Endothelial cell of umbilical vein (primary cell): ENCODE results near the gene CNP. TPM values are rescaled to one million over a fixed set of nuclear protein-coding genes. Genes with fewer than 3 reads are reported as not detected.

Experiments used
- BruUV-seq: library from RNA; stranded (reverse); fragments of 400-500 nt; replicated peaks from 2 replicates; lab custom pipeline; 2021; lab: Mats Ljungman, UMichigan
- CTCF ChIA-PET: fragments of 300-600, 350-600 bp; sonication (Branson Sonifier 250); formaldehyde crosslinking; loops from one replicate; lab custom pipeline; 2021; ENCODE audit warnings: antibody characterized with exemption, inconsistent platforms; lab: Charles Lee
- POLR2A ChIA-PET: fragments of 300-600, 350-600 bp; sonication (Branson Sonifier 250); formaldehyde crosslinking; loops from one replicate; lab custom pipeline; 2021; ENCODE audit warnings: antibody characterized with exemption, inconsistent platforms; lab: Charles Lee
- DNase-seq: peaks from one replicate; pipeline ENCODE4 v3.0.0-alpha.2; 2011; ENCODE audit warnings: low read depth, low spot score
- FAIRE-seq: peaks from 2 replicates; lab custom pipeline; 2011; peaks lifted over from hg19 to GRCh38; lab: Jason Lieb, UNC
- H2AFZ ChIP-seq: 2 replicates; pipeline ENCODE4 v1.6.0; 2012; ENCODE audit warnings: low read depth, low read length, control low read depth, inconsistent platforms
- H3K27ac ChIP-seq: 2 replicates; pipeline ENCODE4 v1.5.1; 2011; ENCODE audit warnings: low read depth, mild to moderate bottlenecking, control low read depth, low read length, moderate library complexity; ENCODE audit not compliant: insufficient read depth
- H3K27me3 ChIP-seq, 2 experiments: 2 replicates each; pipeline versions ENCODE4 v1.6.0 to v1.6.1; 2011; ENCODE audit warnings: low read length in 2 of 2, mixed read lengths in 1 of 2; ENCODE audit not compliant: control insufficient read depth in 2 of 2, insufficient read depth in 2 of 2
- H3K36me3 ChIP-seq, 2 experiments: 2 replicates in 1 of 2; 3 replicates in 1 of 2; pipeline ENCODE4 v1.5.1; 2011; ENCODE audit warnings: low read length in 2 of 2, mild to moderate bottlenecking in 1 of 2, moderate library complexity in 1 of 2; ENCODE audit not compliant: control insufficient read depth in 2 of 2, insufficient read depth in 2 of 2; ENCODE audit errors: extremely low read depth in 1 of 2
- H3K4me1 ChIP-seq: 3 replicates; pipeline ENCODE4 v1.5.1; 2011; ENCODE audit warnings: mild to moderate bottlenecking, low read length; ENCODE audit not compliant: control insufficient read depth, insufficient read depth; ENCODE audit errors: extremely low read depth
- H3K4me2 ChIP-seq: 2 replicates; pipeline ENCODE4 v1.6.1; 2011; ENCODE audit warnings: low read length, control low read depth, mixed read lengths; ENCODE audit not compliant: insufficient read depth
- H3K4me3 ChIP-seq, 3 experiments: fragments of 200-600 bp in 1 of 3; sonication (generic), shearing (Covaris generic) in 1 of 3; replicated peaks in 1 of 3; 2 replicates each; pipeline ENCODE4 v1.5.1; 2011 to 2016; ENCODE audit warnings: control low read depth in 3 of 3, low read length in 3 of 3, mild to moderate bottlenecking in 2 of 3, inconsistent platforms in 1 of 3, low read depth in 1 of 3, moderate library complexity in 1 of 3; ENCODE audit not compliant: insufficient read depth in 1 of 3
- H3K79me2 ChIP-seq: 2 replicates; pipeline ENCODE4 v1.6.0; 2012; ENCODE audit warnings: low read length, inconsistent platforms; ENCODE audit not compliant: control insufficient read depth, insufficient read depth
- H3K9ac ChIP-seq: replicated peaks from 2 replicates; pipeline ENCODE3; 2011; ENCODE audit warnings: low read length, control low read depth; ENCODE audit not compliant: insufficient read depth; ENCODE audit errors: extremely low read depth
- H3K9me1 ChIP-seq: replicated peaks from 3 replicates; pipeline ENCODE4 v1.6.0; 2011; ENCODE audit warnings: mild to moderate bottlenecking, low read length; ENCODE audit not compliant: control insufficient read depth, insufficient read depth; ENCODE audit errors: extremely low read depth
- H3K9me3 ChIP-seq: replicated peaks from 2 replicates; pipeline ENCODE4 v1.5.1; 2012; ENCODE audit warnings: low read length, inconsistent platforms; ENCODE audit not compliant: control insufficient read depth, insufficient read depth
- H4K20me1 ChIP-seq: replicated peaks from 2 replicates; pipeline ENCODE3; 2011; ENCODE audit warnings: mild to moderate bottlenecking, low read length; ENCODE audit not compliant: control insufficient read depth, insufficient read depth; ENCODE audit errors: extremely low read depth
- EZH2 ChIP-seq: IDR thresholded peaks from 2 replicates; pipeline ENCODE4 v1.6.1; 2012; ENCODE audit warnings: borderline replicate concordance, low read depth, mild to moderate bottlenecking, moderate library complexity, low read length, inconsistent platforms; ENCODE audit not compliant: severe bottlenecking
- FOS ChIP-seq: IDR thresholded peaks from 2 replicates; pipeline ENCODE4 v1.6.1; 2011; ENCODE audit warnings: mild to moderate bottlenecking, low read length, moderate library complexity, borderline replicate concordance; ENCODE audit not compliant: insufficient read depth
- GATA2 ChIP-seq: IDR thresholded peaks from 2 replicates; pipeline ENCODE4 v1.7.0; 2011; ENCODE audit warnings: low read depth, mild to moderate bottlenecking, moderate library complexity, mixed read lengths, low read length; ENCODE audit not compliant: insufficient read length, insufficient read depth
- JUN ChIP-seq: IDR thresholded peaks from 2 replicates; pipeline ENCODE4 v1.6.1; 2011; ENCODE audit warnings: borderline replicate concordance, low read depth; ENCODE audit not compliant: insufficient read length, insufficient read depth
- MYC ChIP-seq: IDR thresholded peaks from one replicate; pipeline ENCODE4 v1.6.1; 2011; ENCODE audit warnings: mild to moderate bottlenecking, low read depth, low read length
- POLR2A ChIP-seq: IDR thresholded peaks from 2 replicates; pipeline ENCODE4 v1.6.1; 2012; ENCODE audit warnings: low read depth, mild to moderate bottlenecking, control low read depth, low read length
- POLR2AphosphoS5 ChIP-seq: IDR thresholded peaks from 2 replicates; pipeline ENCODE4 v1.6.1; 2012; ENCODE audit warnings: low read depth, mild to moderate bottlenecking, control low read depth, low read length, moderate library complexity; ENCODE audit not compliant: insufficient read depth
- dilution Hi-C: fragments of 300-500 bp; cut with MboI; formaldehyde crosslinking; loops from one replicate; pipeline ENCODE4 v1.15.0; 2019; ENCODE audit warnings: low sequenced_read_pairs; ENCODE audit not compliant: extremely low pct_ligation_motif_present
- intact Hi-C: fragments of 100-400 bp; cut with micrococcal nuclease; formaldehyde crosslinking; loops from one replicate; pipeline ENCODE4 v1.10.0; 2022
- polyA plus RNA-seq, 4 experiments: library from polyadenylated mRNA; depleted of rRNA in 3 of 4; stranded (reverse) in 3 of 4; unstranded in 1 of 4; fragments of >200 nt; gene quantifications; 2 replicates each; pipeline versions ENCODE4 v1.2.1 to v1.2.3, GENCODE V29; 2011 to 2012; ENCODE audit warnings: missing spikeins in 1 of 4
- total RNA-seq: library from RNA; stranded (reverse); gene quantifications from 2 replicates; pipeline ENCODE4 v1.2.3, GENCODE V29; 2021
- TF ChIP-seq, protein P1 (sequence below), 2 donors: IDR thresholded peaks; 1 replicate in 1 of 2; 2 replicates in 1 of 2; pipeline ENCODE4 v1.5.1; 2011; ENCODE audit warnings: low read length in 2 of 2, mild to moderate bottlenecking in 2 of 2, moderate library complexity in 2 of 2, control low read depth in 1 of 2, inconsistent platforms in 1 of 2, low read depth in 1 of 2; ENCODE audit not compliant: insufficient read depth in 1 of 2; ENCODE audit errors: extremely low read depth in 1 of 2
- TF ChIP-seq, protein P2 (sequence below): IDR thresholded peaks from 2 replicates; pipeline ENCODE4 v1.6.1; 2011; ENCODE audit not compliant: insufficient read depth, insufficient read length

Gene CNP
- total and polyA plus RNA-seq, 2 donors (not counting 3 experiments of a cell fraction or from before 2014, with no cell fraction given) = 49.4 to 84.9 TPM

DNA sequence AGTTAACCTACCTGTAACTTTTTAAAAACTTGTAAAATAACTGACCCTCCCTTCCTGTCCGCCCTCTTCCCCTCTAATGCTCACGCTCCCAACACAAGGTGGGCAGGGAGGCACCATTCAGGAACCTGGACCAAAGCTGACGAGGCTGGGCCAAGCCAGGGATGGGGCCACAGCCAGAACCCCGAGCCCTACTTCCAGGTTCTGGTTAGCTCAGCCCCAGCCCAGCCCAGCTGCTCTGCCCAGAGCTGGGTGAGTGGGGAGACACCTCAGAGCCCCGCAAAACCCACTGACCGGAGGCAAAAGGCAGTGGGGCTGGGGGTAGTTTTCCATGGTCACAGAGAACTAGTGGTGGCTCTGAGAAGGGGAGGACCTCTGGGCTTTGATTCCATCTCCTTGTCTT lies 7.4 kb downstream of the CNP start:
- intact Hi-C loops (no loop called here), dilution Hi-C loops (loop anchor here (25.0 kb wide), 1 partner anchor 138 kb away; the partner anchor contains the start of genes DHX58, HSPB9 and KAT2A)
- Histone ChIP-seq H3K9ac (no peak overlapping the region), H3K27me3 (no peaks in the 10 kb centered on the region), H3K36me3 (peaks cover 13 to 64% of the 10 kb centered on the region in 2 experiments), H2AFZ (no peak overlapping the region), H3K4me1 (no peaks in the 10 kb centered on the region), H3K4me3 (no peak overlapping the region), H3K4me2 (no peak overlapping the region), H3K27ac (no peak overlapping the region), H3K9me1 (no peaks in the 10 kb centered on the region), H4K20me1 (no peaks in the 10 kb centered on the region), H3K79me2 (peaks cover 2% of the 10 kb centered on the region), H3K9me3 (no peaks in the 10 kb centered on the region)
- FAIRE-seq (no peak), DNase-seq (no peak)
- CTCF ChIA-PET = interaction anchor here (1.0 to 2.0 kb wide), 3 partner anchors 24 to 277 kb away, joined by 3 to 7 read pairs (median 4); no protein-coding TSS in a partner anchor
- BruUV-seq = no TSS peak
- TF ChIP-seq POLR2AphosphoS5 = no peak
- no peak for TF ChIP-seq POLR2A
- TF ChIP-seq, protein P1, sequence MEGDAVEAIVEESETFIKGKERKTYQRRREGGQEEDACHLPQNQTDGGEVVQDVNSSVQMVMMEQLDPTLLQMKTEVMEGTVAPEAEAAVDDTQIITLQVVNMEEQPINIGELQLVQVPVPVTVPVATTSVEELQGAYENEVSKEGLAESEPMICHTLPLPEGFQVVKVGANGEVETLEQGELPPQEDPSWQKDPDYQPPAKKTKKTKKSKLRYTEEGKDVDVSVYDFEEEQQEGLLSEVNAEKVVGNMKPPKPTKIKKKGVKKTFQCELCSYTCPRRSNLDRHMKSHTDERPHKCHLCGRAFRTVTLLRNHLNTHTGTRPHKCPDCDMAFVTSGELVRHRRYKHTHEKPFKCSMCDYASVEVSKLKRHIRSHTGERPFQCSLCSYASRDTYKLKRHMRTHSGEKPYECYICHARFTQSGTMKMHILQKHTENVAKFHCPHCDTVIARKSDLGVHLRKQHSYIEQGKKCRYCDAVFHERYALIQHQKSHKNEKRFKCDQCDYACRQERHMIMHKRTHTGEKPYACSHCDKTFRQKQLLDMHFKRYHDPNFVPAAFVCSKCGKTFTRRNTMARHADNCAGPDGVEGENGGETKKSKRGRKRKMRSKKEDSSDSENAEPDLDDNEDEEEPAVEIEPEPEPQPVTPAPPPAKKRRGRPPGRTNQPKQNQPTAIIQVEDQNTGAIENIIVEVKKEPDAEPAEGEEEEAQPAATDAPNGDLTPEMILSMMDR (IDR thresholded peaks at IDR 0.05; ENCODE audit: extremely low read depth in 1 of 2, insufficient read depth in 1 of 2, low read depth in 1 of 2, low read length in 2 of 2) = no peak
- TF ChIP-seq JUN = no peak
- no peak for TF ChIP-seq EZH2
- TF ChIP-seq, protein P2, sequence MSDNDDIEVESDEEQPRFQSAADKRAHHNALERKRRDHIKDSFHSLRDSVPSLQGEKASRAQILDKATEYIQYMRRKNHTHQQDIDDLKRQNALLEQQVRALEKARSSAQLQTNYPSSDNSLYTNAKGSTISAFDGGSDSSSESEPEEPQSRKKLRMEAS = no peak
- TF ChIP-seq GATA2 = no peak
- TF ChIP-seq FOS = no peak
- TF ChIP-seq MYC = no peak
- POLR2A ChIA-PET = interaction anchor here (0.7 kb wide), 1 partner anchor 21 kb away, joined by 3 read pairs; no protein-coding TSS in a partner anchor
